RWPE2 (cell line): Measurements from ENCODE around the gene ZNF444.

Source experiments
- ATAC-seq: fragments of 200-7000 bp; cut with Tn5 transposase; 3 replicates; pipeline ENCODE4 v1.9.1; 2021; ENCODE audit warnings: low read depth
- DNase-seq: peaks from one replicate; pipeline ENCODE4 v3.0.0-alpha.2; 2020; ENCODE audit warnings: low spot score
- H3K27ac ChIP-seq: fragments of 450-650 bp; 2 replicates; pipeline ENCODE4 v1.5.1; 2017; ENCODE audit warnings: mild to moderate bottlenecking; ENCODE audit not compliant: poor library complexity, severe bottlenecking
- H3K27me3 ChIP-seq: fragments of 250-450 bp; sonication (Bioruptor Pico); 2 replicates; pipeline ENCODE4 v1.5.1; 2021; ENCODE audit warnings: mild to moderate bottlenecking, moderate library complexity; ENCODE audit not compliant: insufficient read depth, poor library complexity, severe bottlenecking
- H3K36me3 ChIP-seq: fragments of 250-450 bp; sonication (Bioruptor Pico); 2 replicates; pipeline ENCODE4 v1.5.1; 2020; ENCODE audit warnings: low read depth, mild to moderate bottlenecking, moderate library complexity
- H3K4me1 ChIP-seq: fragments of 250-450 bp; sonication (Bioruptor Pico); 2 replicates; pipeline ENCODE4 v1.5.1; 2021; ENCODE audit warnings: mild to moderate bottlenecking, moderate library complexity; ENCODE audit not compliant: insufficient read depth, poor library complexity, severe bottlenecking
- H3K4me3 ChIP-seq: fragments of 250-450 bp; sonication (Bioruptor Pico); 2 replicates; pipeline ENCODE4 v1.5.1; 2021; ENCODE audit warnings: mild to moderate bottlenecking, moderate library complexity; ENCODE audit not compliant: severe bottlenecking
- H3K9me3 ChIP-seq: fragments of 250-450 bp; sonication (Bioruptor Pico); 2 replicates; pipeline ENCODE4 v1.5.1; 2021; ENCODE audit warnings: mild to moderate bottlenecking, moderate library complexity; ENCODE audit not compliant: severe bottlenecking
- CTCF ChIP-seq: fragments of 450-650 bp; IDR thresholded peaks from one replicate; pipeline ENCODE4 v1.5.1; 2017; ENCODE audit warnings: mild to moderate bottlenecking, moderate library complexity; ENCODE audit not compliant: poor library complexity, severe bottlenecking

ZNF444 gene

GRCh38 chr19:56115490-56115889, 25.6 kb upstream of the ZNF444 start:
- ATAC-seq (no peak), DNase-seq (no peak)
- Histone ChIP-seq H3K9me3 (no peaks in the 10 kb centered on the region), H3K4me3 (no peak overlapping the region), H3K4me1 (peaks cover 5% of the 10 kb centered on the region), H3K36me3 (peaks cover 13% of the 10 kb centered on the region), H3K27me3 (no peaks in the 10 kb centered on the region), H3K27ac (no peak overlapping the region)
- no peak for TF ChIP-seq CTCF

DNA sequence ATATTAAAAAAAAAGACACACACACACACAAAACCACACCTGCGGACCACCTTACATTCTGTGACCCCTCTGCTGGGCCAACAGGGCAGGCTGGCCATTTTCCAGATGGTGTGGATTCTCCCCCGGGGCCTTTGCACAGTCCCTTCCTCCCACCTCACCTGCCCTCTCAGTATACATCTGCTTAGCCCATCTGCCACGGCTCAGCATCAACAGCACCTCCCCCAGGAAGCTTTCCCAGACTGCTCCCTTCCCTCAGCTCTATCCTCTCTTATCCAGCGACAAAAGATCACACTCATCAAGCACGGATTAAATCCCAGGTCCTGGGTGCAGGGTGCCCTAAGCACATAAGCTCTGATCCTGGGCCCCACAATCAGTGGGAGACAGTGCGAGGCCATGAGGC, 24.5 kb upstream of the ZNF444 start:
- Histone ChIP-seq H3K27me3 (no peaks in the 10 kb centered on the region), H3K4me1 (peaks cover 5% of the 10 kb centered on the region), H3K4me3 (no peak overlapping the region), H3K9me3 (no peaks in the 10 kb centered on the region), H3K36me3 (peaks cover 13% of the 10 kb centered on the region), H3K27ac (no peak overlapping the region)
- no peak for TF ChIP-seq CTCF
- DNase-seq: no peak
- ATAC-seq: no peak

DNA sequence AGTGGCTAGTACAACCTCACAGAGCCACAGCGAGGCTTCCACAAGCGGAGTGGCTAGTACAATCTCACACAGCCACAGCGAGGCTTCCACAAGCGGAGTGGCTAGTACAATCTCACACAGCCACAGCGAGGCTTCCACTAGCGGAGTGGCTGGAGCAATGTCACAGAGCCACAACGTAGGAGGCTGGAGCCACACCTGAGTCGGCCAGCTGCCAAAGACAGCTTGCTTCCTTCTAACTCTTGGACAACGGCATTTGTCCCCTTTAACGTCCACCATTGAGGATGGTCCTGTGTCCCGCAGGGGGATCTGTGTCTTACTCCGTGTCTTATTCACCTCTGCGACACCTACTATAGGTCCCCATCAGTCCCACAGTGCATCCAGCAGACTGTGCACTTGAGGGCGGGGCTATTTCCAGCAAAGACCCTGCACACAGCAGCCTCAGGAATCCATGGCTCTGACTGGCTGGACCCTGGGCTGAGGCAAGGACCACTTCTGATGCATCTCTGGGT, 23.7 kb upstream of the ZNF444 start:
- Histone ChIP-seq H3K4me1 (peaks cover 5% of the 10 kb centered on the region), H3K27me3 (no peaks in the 10 kb centered on the region), H3K36me3 (peaks cover 13% of the 10 kb centered on the region), H3K9me3 (no peaks in the 10 kb centered on the region), H3K4me3 (no peak overlapping the region), H3K27ac (no peak overlapping the region)
- no peak for ATAC-seq
- DNase-seq: no peak
- no peak for TF ChIP-seq CTCF

DNA sequence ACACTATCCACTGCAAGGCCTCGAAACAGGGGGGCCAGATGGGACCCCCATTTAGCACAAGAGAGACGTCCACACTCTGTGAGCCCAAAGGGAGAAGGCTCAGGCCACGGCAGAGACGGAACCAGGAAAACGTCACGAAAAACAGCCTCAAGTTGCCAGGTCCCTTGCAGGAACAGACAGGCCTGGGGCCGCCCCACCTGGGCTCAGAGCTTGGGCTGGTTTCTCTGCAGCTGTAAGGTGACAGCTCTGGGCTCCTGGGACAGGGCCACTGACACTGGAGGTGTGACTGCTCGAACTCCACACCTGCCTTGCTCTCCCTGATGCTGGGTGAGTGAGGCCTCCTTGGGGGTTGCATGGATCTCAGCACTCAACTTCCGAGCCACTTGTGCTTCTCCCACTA, 23.2 kb upstream of the ZNF444 start:
- peaks cover 13% of the 10 kb centered on the region for H3K36me3 ChIP-seq
- DNase-seq (no peak), ATAC-seq (no peak)
- H3K9me3 ChIP-seq: no peaks in the 10 kb centered on the region
- no peak overlapping the region for H3K4me3 ChIP-seq
- H3K27ac ChIP-seq: no peak overlapping the region
- TF ChIP-seq CTCF: no peak
- no peaks in the 10 kb centered on the region for H3K27me3 ChIP-seq
- peaks cover 5% of the 10 kb centered on the region for H3K4me1 ChIP-seq

GRCh38 chr19:56118666-56119581, 22.2 kb upstream of the ZNF444 start:
- Histone ChIP-seq H3K9me3 (no peaks in the 10 kb centered on the region), H3K4me1 (peaks cover 5% of the 10 kb centered on the region), H3K27ac (peak overlapping the region; percentile 82), H3K27me3 (no peaks in the 10 kb centered on the region), H3K4me3 (peak overlapping the region; percentile 67), H3K36me3 (peaks cover 13% of the 10 kb centered on the region)
- DNase-seq (no peak), ATAC-seq (no peak)
- no peak for TF ChIP-seq CTCF
